Measurements from ENCODE around the gene FBF1. TPM values are rescaled to one million over a fixed set of nuclear protein-coding genes. Genes with fewer than 3 reads are reported as not detected.
A peak's percentile ranks its signal among the peaks of the same experiment; 100 is the strongest.

Gene FBF1
- total RNA-seq (2022) = 32.6 and 33.6 TPM in 2 replicates
- Bru-seq, nascent RNA = percentile 47 among the genes with signal in this experiment
- BruChase-seq, experiment 1, labeled RNA remaining after a 6-hour chase = percentile 54 among the genes with signal in this experiment
- BruChase-seq, experiment 2, labeled RNA remaining after a 2-hour chase = percentile 61 among the genes with signal in this experiment
- long read RNA-seq, partial matches to known transcripts = 2 of 9 reads
- long read RNA-seq, other reads (novel, unspliced or antisense) = 7 of 9 reads

GRCh38 chr17:75940727-75941441, at the start of gene FBF1:
FBF1 (minus strand) TSS chr17:75941042; CDS start chr17:75938149, 2,893 bp downstream.
- TF ChIP-seq CTCF (IDR thresholded peaks at IDR 0.05; ENCODE audit: unreplicated experiment) = no peak
- intact Hi-C loops (cut with micrococcal nuclease; ENCODE audit: unreplicated experiment) = no loop called here
- H3K27ac Mint-ChIP-seq (ENCODE audit: unreplicated experiment) = peak within 1 kb of the TSS; percentile 82
- H3K27me3 Mint-ChIP-seq (ENCODE audit: unreplicated experiment) = no peaks in the 10 kb centered on the region
- peaks cover 21% of the 10 kb centered on the region for H3K36me3 Mint-ChIP-seq (ENCODE audit: insufficient read depth, unreplicated experiment)
- no TSS peak for BruUV-seq (replicated peaks)
- no peaks in the 10 kb centered on the region for H3K9me3 Mint-ChIP-seq (ENCODE audit: low read depth, unreplicated experiment)
- peak; percentile 97 for DNase-seq
- H3K4me1 Mint-ChIP-seq (ENCODE audit: low read depth, unreplicated experiment) = no peaks in the 10 kb centered on the region
- H3K4me3 Mint-ChIP-seq (ENCODE audit: low read depth, unreplicated experiment) = peak within 1 kb of the TSS; percentile 97
- CTCF ChIA-PET = interaction anchor here (0.6 to 1.1 kb wide), 7 partner anchors 35 to 339 kb away, joined by 3 to 7 read pairs (median 3); partner anchors contain the start of gene MRPL38

GRCh38 chr17:75987041-75987440, 46.2 kb upstream of the FBF1 start:
- DNase-seq = no peak
- Mint-ChIP-seq H3K9me3 (ENCODE audit: low read depth, unreplicated experiment) (no peaks in the 10 kb centered on the region), H3K36me3 (ENCODE audit: insufficient read depth, unreplicated experiment) (peaks cover 16% of the 10 kb centered on the region), H3K4me1 (ENCODE audit: low read depth, unreplicated experiment) (peaks cover 25% of the 10 kb centered on the region), H3K27me3 (ENCODE audit: unreplicated experiment) (no peaks in the 10 kb centered on the region), H3K4me3 (ENCODE audit: low read depth, unreplicated experiment) (no peak overlapping the region), H3K27ac (ENCODE audit: unreplicated experiment) (no peak overlapping the region)
- CTCF ChIA-PET = no interaction called here
- TF ChIP-seq CTCF (IDR thresholded peaks at IDR 0.05; ENCODE audit: unreplicated experiment) = no peak
- intact Hi-C loops (cut with micrococcal nuclease; ENCODE audit: unreplicated experiment) = no loop called here
- no TSS peak for BruUV-seq (replicated peaks)

GRCh38 chr17:75985986-75986385, 45.1 kb upstream of the FBF1 start:
- H3K27ac Mint-ChIP-seq (ENCODE audit: unreplicated experiment) = no peak overlapping the region
- H3K9me3 Mint-ChIP-seq (ENCODE audit: low read depth, unreplicated experiment) = no peaks in the 10 kb centered on the region
- no peak for DNase-seq
- H3K4me1 Mint-ChIP-seq (ENCODE audit: low read depth, unreplicated experiment) = peaks cover 35% of the 10 kb centered on the region
- TF ChIP-seq CTCF (IDR thresholded peaks at IDR 0.05; ENCODE audit: unreplicated experiment) = no peak
- intact Hi-C loops (cut with micrococcal nuclease; ENCODE audit: unreplicated experiment) = no loop called here
- H3K36me3 Mint-ChIP-seq (ENCODE audit: insufficient read depth, unreplicated experiment) = peaks cover 23% of the 10 kb centered on the region
- no TSS peak for BruUV-seq (replicated peaks)
- CTCF ChIA-PET = no interaction called here
- H3K4me3 Mint-ChIP-seq (ENCODE audit: low read depth, unreplicated experiment) = no peak overlapping the region
- no peaks in the 10 kb centered on the region for H3K27me3 Mint-ChIP-seq (ENCODE audit: unreplicated experiment)

- H3K36me3 Mint-ChIP-seq (ENCODE audit: insufficient read depth, unreplicated experiment) = peaks cover 42% of the 10 kb centered on the region
- CTCF ChIA-PET = interaction anchor here (1.1 to 2.0 kb wide), 2 partner anchors 16 to 22 kb away, joined by 3 to 5 read pairs; no protein-coding TSS in a partner anchor
- TF ChIP-seq CTCF (IDR thresholded peaks at IDR 0.05; ENCODE audit: unreplicated experiment) = no peak
- H3K27me3 Mint-ChIP-seq (ENCODE audit: unreplicated experiment) = no peaks in the 10 kb centered on the region
- peak overlapping the region; percentile 40 for H3K4me3 Mint-ChIP-seq (ENCODE audit: low read depth, unreplicated experiment)
- H3K4me1 Mint-ChIP-seq (ENCODE audit: low read depth, unreplicated experiment) = peaks cover 41% of the 10 kb centered on the region
- H3K27ac Mint-ChIP-seq (ENCODE audit: unreplicated experiment) = peak overlapping the region; percentile 81
- BruUV-seq (replicated peaks) = no TSS peak
- DNase-seq = peak; percentile 75
- no peaks in the 10 kb centered on the region for H3K9me3 Mint-ChIP-seq (ENCODE audit: low read depth, unreplicated experiment)
- intact Hi-C loops (cut with micrococcal nuclease; ENCODE audit: unreplicated experiment) = no loop called here
Observed at GRCh38 chr17:75983501-75984181, 42.8 kb upstream of the FBF1 start.

Data from Calu3 (cell line).